Measurements from ENCODE around the gene STK24. TPM values are rescaled to one million over a fixed set of nuclear protein-coding genes. Genes with fewer than 3 reads are reported as not detected.

Gene STK24
- total and polyA plus RNA-seq, 2 of the 8 experiments (the other 6 are each of a cell fraction or from before 2014, with no cell fraction given): 62.8 to 143 TPM

DNA sequence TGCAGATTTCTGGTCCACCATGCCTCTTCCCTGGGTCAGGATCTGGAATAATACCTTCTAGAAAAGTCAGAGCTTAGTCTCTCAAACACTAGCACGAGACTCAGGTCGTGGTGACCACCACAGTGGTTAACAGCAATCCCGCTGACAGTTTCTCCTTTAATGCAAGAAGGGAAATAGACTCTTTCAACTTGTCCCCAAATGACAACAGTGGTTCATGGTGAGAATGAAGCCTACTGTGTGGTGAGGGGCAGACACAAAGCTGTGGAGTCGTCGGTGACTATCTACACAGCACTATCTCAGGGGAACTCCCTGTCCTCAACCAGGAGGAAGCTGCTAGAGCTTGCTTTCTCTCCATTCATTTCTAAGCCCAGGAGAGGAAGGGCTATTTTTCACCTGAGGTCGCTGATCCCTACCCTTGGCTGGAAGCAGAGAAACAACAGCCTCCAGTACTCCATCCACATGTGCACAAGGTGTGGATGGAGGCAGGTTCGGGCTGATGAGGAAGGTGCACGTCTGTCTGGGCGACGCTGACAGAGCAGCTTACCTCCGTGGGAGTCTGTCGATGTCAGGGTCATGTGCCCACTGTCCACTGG is 72.4 kb downstream of the STK24 start (continued):
- no peak for TF ChIP-seq CHD7 (IDR thresholded peaks at IDR 0.05; ENCODE audit: insufficient replicate concordance, low read length)
- TF ChIP-seq ZNF274 (IDR thresholded peaks at IDR 0.05; ENCODE audit: borderline replicate concordance, extremely low read depth, low read length): no peak
- no peak for TF ChIP-seq SP4 (IDR thresholded peaks at IDR 0.05; ENCODE audit: low read length)
- no peak for TF ChIP-seq SP1 (IDR thresholded peaks at IDR 0.05; ENCODE audit: low read depth, low read length)
- TF ChIP-seq ASH2L (IDR thresholded peaks at IDR 0.05; ENCODE audit: low read length): no peak
- TF ChIP-seq BCL11A (IDR thresholded peaks at IDR 0.05; ENCODE audit: low read depth in 2 of 2, low read length in 2 of 2): no peak
